OCI-LY7 (cell line): ENCODE data around the gene HDAC9.

Experiments
- CTCF ChIP-seq: fragments of 200-600 bp; sonication (generic); conservative IDR thresholded peaks from 2 replicates; pipeline ENCODE4 v1.5.1; 2014; ENCODE audit warnings: mild to moderate bottlenecking, antibody characterized with exemption, low read length, moderate library complexity, mixed read lengths
- EZH2phosphoT487 ChIP-seq: fragments of 200-600 bp; sonication (generic); IDR thresholded peaks from 2 replicates; pipeline ENCODE4 v1.6.1; 2018; ENCODE audit warnings: low read depth, borderline replicate concordance, mild to moderate bottlenecking, mixed run types, antibody characterized with exemption, low read length, moderate library complexity, mixed read lengths

- TF ChIP-seq CTCF: no peak
- TF ChIP-seq EZH2phosphoT487: no peak
These were observed 13.2 kb downstream of the HDAC9 start for GRCh38 chr7:18508443-18509427.
